ENCODE data around the gene RHNO1.

GRCh38 chr12:2833810-2834209 lies 43.2 kb upstream of the RHNO1 start:
- TF ChIP-seq CTCF (IDR thresholded peaks at IDR 0.05; ENCODE audit: low read depth, low read length) (no peak), POLR2A (IDR thresholded peaks at IDR 0.05; ENCODE audit: extremely low read depth, insufficient read length) (no peak), MAX (IDR thresholded peaks at IDR 0.05; ENCODE audit: low read depth, low read length) (no peak)
